TTC549 (cell line): Measurements from ENCODE around the gene ZNF664.

Source experiments
- FAIRE-seq: peaks from 2 replicates; lab custom pipeline; 2012; peaks lifted over from hg19 to GRCh38; lab: Jason Lieb, UNC

The ZNF664 gene

DNA sequence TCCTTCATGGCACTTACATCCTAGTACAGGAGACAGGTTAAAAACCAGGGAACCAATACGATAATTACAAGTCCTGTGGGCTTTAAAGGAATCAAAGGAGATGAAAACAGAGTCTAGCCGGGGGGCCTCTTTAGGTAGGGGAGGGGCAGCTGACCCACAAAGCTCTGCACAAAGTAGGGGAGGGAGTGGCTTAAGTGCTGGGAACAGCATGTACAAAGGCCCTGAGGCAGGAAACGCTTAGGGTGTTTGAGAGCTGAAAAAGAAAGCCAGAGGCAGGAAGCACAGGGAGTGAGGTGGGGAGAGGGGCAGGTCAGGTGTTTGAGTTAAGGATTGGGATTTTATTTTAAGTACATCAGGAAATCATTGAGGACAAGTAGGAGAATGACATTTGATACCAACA is 37.7 kb downstream of the ZNF664 start:
- FAIRE-seq, result no peak

DNA sequence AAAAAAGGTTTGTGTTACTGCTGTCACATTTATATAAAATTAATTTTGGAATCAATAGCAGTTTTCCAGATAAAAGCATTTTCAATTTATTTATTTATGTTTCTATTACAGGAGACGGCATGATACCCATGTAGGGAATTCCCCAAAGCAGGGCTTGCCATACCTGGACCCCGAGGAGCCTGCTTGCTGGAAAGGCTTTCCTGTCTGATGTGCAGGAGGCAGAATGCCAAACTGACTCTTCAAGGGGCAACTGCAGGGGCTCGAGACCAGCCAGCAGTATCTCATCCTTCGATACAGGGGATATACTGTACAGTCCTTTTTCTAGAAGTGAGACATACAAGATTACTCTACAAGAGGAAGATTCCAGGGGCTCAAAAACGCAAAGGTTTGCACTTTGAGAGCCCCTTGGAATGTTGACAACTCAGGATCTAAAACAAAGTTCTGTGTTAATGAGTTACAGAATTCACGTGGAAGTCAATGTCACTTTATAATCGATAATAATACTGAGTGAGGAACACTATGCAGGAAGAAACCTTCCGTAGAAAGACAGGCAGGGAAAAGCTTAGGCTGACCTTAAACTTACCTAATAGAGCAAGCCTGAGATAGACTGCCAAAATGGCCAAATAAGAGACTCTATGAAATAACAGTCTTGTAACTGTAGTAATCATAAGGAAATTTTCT is 38.6 kb downstream of the ZNF664 start:
- FAIRE-seq, result no peak

DNA sequence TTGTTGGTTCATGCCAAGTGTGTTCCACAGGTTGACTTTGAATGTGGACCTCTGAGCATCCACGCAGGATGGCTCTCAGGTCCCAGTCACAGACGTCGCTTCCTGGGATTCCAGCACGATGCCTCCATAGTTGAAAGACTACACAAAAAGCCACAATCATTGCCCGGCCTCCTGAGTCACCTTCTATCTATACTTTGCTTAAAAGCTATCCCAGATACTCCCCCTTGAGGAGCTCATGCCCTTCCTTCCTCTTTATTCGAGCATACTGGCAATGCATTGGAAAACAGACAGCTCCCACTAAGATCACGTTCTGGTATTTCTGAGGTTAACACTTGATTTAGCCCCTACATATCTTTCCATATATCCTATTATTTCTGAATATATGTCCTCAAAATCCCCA is 40.1 kb downstream of the ZNF664 start:
- no peak for FAIRE-seq

DNA sequence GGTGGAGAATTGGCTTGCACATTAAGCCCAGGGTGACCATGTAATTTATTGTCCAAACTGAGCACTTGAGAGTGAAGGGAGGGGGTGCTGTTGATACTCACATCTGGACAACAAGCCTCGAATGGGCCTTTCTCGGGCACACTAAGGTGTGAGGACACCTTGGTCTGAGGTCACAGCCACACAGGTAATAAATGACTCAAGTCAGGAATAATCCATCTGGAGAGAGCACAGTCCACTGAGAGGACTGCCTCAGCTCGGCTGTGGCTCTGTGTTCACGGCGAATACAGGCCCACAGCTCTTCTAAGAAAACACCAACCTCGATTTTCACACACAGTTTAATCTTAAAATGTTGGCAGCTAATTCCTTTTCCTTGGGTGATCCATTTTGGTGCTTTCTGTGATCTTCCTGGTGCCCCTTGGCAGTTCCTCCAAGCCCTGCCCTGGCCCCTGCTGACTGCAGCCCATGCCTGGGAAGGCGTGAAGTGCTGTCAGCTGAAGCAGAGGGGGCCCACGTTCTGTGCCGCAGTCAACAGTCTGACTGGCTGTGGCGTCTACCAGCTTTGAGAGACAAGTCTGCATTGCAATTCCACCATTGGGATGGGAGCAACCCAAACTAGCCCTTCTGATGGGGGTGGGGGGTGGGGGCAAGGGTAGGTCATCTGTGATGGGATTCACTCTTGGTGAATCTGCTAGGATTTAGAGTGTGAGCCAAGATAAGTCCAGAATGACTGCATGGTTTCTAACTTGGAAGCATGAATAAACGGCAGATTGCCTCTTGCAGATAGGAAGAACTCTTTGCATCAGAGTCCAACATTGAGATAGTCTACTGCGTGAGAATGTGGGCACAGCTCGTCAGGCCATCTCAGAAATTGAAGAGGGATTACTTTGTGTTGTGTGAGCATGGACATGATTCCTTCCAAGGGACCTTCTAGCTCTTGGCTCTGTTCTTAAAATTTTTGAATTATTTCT is 42.8 kb downstream of the ZNF664 start:
- FAIRE-seq, result no peak

DNA sequence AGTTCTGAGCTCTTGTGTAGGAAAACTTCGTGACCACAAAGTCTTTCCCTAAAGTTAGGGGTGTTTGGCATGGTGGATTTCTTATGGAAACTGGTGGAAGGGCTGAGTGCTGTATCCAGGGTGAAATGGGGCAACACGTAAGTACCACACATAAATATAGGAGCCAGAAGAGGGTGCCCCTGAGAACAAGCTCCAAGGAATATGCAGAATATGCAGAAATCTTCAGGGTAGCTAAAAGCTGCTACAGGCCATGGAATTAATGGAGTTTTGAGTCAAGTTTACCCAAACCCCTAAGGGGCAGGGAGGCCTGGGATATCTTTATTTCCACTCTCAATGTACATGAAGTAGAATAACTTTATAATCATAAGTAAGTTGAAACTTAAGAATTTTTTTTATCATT is 44.0 kb downstream of the ZNF664 start:
- no peak for FAIRE-seq

DNA sequence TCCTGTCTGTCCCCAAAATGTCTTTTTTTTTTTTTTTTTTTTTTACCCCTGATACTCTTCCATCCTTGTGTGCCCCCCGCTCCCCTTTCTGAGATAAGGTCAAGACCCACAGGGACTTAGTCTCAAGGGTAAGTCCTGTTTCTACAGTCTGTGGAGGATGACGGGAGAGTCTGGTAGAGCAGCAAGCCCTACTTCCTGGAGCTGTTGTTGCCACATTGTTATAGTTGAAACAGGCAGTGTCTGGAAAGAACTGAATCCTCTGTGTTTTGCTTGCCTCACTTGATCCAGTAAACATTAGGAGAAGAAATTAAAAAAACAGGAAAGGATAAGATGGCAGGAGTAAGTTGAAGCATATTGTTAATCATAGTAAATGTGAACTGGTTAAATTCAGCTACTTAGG is 45.5 kb downstream of the ZNF664 start:
- no peak for FAIRE-seq

DNA sequence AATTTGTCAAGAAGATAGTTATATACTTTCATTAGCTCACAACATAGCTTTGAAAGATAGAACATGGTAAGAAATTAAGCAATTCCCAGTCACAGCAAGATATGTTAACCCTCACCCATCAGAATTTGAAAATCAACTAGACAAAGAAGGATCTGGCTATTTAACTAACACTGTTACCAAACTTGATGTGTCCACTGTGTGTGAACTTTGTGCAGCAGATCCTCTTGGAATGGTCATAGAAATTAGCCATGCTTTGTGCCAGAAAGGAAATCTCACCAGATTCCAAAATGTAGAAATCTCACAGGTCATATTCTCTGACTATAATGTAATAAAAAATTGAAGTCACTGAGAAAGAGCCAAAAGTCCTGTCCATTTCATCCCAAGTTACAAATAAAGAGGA is 46.1 kb downstream of the ZNF664 start:
- FAIRE-seq, result no peak

DNA sequence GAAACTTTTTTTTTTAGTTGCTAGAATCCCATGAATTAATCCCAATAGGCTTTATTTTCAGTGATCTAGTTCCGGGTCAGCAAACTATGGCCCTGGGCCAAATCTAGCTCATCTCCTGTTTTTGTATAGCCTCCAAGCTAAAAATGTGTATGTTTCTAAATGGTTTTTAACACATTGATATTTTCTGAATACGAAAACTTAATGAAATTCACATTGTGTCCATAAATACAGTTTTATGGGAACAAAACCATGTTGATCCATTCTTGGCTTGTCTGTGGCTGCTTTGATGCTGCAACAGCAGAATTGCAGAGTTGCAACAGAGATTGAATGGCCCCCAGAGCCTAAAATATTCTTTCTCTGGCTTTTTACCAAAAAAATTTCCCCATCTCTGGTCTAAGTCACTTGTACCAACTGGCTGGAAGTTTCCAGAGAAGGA is 47.5 kb downstream of the ZNF664 start:
- no peak for FAIRE-seq

DNA sequence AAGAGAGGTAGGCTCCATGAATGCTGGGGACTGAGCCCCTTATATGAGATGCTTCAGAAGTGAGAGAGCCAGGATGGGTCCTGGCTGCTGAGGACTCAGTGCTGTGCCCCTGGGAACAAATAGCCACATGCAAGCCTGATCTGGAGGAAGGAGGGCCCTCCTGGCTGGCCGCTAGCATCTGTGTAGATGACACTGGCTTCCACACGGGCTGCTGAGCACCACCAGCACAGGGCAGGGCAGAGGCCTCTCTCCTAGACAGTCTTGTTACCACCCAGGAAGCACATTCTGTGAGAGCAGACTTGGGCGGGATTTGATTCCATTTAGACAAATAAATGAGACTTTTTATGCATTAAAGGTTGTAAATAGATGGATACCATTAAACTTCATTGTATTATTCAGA is 48.0 kb downstream of the ZNF664 start:
- no peak for FAIRE-seq

DNA sequence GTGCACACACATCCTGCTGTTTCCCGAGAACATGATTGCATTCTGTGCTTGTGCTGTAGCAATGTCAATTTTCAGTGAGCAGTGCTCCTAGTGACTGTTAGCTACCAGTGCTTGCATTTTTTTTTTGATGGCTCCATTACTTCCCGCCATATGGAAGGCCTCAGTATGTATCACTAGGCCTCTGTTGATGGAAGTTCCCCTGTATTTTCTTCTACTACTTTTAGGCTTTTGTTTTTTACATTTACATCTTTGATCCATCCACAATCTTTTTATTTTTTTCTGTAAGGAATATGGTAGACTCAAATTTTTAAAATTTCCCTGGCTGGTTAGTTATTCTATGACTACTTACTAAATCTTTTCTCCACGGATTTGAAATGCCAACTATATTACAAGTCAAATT is 49.1 kb downstream of the ZNF664 start:
- FAIRE-seq, result no peak

DNA sequence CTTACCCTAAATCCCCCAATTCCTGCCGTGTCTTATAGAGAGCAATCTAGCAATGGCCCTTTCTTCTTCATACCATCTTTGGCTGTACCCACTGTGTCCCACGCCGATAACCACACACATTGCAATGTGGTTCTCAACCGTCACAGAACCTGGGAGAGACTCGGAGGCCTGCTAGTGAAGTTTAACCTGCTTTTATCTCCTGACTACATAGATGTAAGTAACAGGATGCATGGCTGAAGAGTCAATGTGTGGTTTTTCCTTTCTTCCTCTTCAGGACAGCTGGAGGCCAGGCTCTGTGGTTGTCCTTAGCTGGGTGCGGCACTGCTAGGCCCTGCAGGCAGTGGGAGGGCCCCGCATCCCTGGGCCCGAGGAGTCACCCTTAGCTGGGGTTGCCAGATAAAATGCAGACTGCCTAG is 51.3 kb downstream of the ZNF664 start:
- FAIRE-seq, result no peak

DNA sequence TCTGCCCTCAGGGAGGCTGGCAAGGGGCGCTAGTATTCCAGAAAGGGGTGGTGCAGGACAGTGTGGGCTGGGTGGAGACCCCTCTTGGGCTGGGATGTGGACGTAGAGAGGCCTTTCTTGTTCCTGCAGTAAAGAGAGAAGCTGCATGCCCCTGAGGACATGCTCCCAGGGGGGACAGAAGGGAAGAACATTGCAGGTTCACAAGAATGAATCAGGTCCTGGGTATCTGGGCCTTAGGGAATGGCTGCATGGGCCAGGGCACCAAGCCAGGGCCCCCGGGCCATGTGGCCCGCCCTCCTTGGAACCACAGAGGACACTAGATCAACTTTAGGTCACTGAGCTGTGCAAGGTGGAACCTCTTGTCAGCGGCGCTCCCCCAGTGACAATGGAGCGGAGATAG is 51.8 kb downstream of the ZNF664 start:
- FAIRE-seq, result no peak

DNA sequence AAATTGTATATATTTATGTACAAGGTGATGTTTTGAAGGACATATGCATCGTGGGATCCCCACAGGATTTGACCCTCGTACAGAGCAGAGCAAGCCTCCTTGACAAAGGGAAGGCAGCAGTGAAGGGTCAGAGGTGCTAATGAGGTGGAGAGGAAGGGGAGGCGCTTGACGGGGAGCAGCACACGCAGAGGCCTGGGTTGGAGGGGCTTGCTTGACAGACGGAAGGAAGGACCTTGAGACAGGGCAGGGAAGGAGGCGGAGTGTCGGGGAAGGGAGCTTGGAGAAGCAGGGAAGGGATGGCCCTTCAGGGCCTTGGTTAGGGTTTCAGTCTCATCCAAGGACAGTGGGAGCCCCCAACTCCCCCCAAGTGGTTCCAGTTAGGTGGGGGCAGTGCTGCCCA is 52.6 kb downstream of the ZNF664 start:
- no peak for FAIRE-seq

DNA sequence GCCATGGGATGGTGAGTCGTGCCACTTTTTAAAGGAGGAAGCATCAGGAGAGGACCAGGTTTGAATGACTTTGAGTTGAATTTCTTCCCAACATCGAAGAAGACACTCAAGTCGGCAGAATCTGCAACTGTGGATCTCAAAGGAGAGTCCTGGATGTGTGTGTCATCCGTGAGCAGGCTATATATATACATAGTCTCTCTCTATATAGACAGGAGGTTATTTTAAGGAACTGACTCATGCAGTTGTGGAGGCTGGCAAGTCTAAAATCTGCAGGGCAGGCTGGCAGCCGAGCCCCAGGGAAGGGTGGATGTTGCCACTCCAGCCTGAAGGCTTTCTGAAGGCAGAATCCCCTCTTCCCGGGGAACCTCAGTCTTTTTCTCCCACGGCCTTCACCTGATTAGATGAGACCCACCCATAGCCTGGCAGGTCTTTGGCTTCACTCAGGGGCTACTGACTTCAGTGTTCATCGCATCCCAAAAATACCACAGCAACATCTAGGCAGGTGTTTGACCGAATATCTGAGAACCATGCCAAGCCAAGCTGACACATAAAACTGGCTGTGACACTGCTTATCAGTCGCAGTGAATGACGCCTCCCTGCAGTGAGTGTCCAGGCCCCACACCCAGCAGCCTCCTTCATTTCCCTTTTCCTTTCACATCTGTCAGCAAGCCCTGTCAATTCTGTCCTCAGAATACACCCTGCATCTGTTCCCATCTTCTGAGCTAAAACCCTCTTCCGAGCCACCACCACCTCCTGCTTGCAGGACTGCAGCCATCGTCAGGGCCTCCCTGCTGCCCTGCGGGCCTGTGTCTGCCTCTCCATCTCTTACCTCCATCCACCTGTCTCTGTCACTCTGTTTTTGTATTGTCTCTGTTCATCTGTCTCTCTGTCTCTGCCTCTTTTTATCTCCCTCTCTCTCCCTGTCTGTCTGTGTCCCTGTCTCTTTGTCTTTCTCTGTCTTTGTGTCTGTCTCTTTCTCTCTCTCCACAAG is 54.0 kb downstream of the ZNF664 start:
- FAIRE-seq, result no peak

DNA sequence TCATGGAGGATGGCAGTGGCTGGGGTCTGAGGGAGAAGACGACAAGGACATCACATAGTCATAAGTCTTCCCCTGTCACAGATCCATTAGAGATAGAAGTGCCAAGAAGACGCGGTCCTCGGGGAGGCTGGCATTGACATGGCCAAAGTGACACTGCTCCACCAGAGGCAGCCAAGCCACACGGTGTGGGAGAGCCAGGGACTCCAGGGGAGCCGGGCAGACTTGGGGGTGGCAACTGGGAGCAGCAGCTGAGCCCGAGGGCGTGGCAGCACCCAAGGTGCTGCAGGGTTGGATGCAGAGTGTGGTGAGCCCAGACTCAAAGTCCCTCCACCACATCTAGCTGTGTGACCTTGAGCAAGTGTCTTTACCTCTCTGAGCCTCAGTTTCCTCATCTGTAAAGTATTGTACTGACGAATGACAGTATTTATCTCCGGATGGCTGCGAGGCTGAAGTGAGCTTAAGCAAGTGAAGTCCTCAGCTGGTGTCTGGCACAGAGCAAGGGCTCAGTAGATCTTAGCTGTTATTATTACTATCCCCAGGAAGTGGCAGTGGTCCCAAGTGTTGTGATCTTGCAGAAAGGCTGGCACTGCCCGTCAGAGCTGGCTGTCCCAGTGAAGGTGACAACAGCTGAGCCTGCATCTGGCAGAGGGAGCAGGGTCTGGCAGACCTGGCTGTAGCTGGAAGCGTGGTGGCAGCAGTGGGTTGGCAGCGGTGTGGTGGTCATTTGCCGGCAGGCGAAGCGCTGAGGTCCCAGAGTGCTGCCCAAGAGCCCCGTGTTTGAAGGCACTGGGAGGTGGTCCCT is 54.9 kb downstream of the ZNF664 start:
- no peak for FAIRE-seq

DNA sequence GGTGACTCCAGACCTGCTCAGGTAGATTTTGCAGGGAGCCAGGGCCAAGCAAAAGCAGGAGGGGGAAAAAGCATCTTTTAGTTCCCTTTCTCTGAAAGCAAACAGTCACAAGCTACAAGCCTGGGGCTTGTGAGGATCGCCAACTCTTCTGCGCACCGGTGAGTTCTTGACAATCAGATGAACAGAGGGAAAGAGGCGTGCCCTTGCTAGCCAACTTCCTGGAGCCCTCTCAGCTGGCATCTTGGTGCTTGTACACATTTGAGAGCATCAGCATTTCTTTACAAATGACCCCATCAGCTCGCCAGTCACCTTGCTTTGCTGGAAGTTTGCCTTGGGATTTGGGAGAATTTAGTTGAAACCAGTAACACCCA is 55.5 kb downstream of the ZNF664 start:
- no peak for FAIRE-seq

DNA sequence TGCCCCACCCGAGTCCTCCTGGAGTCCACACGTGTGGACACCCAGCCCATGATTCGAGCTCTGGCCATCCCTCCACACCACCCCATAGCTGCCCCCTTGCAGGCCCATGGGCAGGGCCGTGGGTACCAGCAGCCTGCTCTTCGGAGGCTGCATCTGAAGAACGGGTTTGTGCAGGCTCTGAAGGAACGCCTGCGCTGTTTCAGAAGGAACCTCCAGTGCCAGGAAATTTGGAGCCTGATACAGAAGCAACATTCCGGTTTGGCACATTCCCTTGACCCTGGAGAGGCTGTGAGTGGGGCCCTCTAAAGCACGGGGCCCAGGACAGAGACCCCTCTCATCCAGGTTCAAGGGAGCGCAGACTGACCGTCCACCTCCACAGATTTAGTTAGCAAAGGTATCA is 57.0 kb downstream of the ZNF664 start:
- no peak for FAIRE-seq

DNA sequence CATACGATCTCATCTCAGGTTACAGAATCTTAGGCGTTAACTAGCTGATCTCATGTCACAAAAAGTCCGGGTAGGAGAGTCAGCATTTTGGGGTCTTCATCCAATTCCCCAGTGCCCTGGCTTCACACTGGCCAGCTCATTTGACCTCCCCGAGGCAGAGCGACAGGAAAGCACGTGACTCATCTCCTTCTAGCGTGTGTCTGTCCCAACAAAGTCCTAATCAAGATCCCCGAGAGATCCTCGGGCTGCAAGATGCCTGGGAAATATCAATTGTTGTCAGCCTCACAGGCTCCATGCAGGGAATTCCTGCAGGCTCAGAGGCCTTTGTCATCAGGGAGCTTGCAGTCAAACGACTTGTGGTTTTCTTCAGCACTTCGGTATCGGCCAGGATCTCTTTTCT is 57.5 kb downstream of the ZNF664 start:
- no peak for FAIRE-seq

DNA sequence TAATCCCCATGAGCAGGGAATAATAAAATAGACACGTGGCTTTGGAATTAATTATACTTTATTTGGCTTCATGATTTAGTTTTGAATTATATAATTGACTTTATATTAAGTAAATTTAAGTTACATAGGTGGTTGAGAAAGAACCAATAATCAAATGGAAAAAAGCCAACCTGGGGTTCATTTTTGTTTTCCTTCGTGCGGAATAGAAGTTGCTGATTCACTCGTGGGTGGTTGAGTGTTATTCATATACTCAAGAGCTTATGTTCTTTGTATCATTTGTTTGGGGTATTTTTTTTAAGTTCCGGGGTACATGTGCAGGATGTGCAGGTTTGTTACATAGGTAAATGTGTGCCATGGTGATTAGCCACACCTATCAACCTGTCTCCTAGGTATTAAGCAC is 58.0 kb downstream of the ZNF664 start:
- FAIRE-seq, result no peak

DNA sequence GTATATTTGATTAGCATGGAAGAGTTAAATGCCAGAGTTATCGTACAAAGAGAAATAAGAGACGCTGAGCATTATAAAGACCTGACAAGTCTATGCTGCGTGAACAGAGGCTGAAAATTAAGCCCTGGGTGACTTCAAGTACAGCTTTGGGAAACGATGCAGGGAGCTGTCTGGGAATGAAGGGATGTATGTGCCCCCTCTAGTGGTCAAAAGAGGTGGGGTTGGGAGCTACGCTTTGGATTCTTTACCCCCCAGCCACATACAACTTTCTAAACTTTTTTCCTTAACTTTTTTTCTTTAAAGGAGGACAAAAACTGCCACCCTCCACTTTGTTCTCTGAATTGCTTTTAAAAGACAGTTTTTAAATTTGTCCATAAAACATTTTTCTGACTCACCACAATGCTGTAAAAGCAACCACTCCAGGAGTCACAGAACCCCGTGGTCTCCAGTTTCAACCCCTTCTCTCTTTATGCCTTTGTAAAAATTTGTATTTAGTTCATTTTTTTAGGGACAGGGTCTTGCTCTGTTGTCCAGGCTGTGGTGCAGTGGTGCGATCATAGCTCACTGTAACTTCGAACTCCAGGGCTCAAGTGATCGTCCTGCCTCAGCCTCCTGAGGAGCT is 59.4 kb downstream of the ZNF664 start:
- FAIRE-seq, result peak; percentile 79

DNA sequence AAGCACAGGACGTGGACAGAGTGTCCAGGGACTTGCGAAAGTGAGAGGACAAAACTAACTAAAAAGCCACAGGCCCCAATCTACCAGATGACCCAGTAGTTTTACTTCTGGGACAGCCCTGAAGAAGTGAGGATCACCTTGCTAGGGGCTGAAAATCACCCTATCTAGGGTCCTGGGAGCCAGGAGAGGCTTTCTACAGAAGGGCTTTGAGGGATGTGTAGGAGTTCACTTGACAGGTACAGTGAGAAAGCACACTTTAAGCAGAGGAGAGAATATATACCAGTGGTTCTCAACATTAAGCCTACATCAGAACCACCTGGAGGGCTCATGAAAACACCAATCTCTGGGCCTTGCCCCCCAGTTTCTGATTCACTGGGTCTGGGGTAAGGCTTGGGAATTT is 60.8 kb downstream of the ZNF664 start:
- FAIRE-seq, result no peak
